Measurements from ENCODE around the gene FAT1. TPM values are rescaled to one million over a fixed set of nuclear protein-coding genes. Genes with fewer than 3 reads are reported as not detected.
"Not testable (repeated sequence)": the region's sequence is repeated elsewhere in the genome, so short reads cannot be mapped to it uniquely, and the experiment has no call there.

The FAT1 gene, protein sequence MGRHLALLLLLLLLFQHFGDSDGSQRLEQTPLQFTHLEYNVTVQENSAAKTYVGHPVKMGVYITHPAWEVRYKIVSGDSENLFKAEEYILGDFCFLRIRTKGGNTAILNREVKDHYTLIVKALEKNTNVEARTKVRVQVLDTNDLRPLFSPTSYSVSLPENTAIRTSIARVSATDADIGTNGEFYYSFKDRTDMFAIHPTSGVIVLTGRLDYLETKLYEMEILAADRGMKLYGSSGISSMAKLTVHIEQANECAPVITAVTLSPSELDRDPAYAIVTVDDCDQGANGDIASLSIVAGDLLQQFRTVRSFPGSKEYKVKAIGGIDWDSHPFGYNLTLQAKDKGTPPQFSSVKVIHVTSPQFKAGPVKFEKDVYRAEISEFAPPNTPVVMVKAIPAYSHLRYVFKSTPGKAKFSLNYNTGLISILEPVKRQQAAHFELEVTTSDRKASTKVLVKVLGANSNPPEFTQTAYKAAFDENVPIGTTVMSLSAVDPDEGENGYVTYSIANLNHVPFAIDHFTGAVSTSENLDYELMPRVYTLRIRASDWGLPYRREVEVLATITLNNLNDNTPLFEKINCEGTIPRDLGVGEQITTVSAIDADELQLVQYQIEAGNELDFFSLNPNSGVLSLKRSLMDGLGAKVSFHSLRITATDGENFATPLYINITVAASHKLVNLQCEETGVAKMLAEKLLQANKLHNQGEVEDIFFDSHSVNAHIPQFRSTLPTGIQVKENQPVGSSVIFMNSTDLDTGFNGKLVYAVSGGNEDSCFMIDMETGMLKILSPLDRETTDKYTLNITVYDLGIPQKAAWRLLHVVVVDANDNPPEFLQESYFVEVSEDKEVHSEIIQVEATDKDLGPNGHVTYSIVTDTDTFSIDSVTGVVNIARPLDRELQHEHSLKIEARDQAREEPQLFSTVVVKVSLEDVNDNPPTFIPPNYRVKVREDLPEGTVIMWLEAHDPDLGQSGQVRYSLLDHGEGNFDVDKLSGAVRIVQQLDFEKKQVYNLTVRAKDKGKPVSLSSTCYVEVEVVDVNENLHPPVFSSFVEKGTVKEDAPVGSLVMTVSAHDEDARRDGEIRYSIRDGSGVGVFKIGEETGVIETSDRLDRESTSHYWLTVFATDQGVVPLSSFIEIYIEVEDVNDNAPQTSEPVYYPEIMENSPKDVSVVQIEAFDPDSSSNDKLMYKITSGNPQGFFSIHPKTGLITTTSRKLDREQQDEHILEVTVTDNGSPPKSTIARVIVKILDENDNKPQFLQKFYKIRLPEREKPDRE (N-terminal part only)
- total RNA-seq: 0.53 and 2.2 TPM in 2 replicates

DNA sequence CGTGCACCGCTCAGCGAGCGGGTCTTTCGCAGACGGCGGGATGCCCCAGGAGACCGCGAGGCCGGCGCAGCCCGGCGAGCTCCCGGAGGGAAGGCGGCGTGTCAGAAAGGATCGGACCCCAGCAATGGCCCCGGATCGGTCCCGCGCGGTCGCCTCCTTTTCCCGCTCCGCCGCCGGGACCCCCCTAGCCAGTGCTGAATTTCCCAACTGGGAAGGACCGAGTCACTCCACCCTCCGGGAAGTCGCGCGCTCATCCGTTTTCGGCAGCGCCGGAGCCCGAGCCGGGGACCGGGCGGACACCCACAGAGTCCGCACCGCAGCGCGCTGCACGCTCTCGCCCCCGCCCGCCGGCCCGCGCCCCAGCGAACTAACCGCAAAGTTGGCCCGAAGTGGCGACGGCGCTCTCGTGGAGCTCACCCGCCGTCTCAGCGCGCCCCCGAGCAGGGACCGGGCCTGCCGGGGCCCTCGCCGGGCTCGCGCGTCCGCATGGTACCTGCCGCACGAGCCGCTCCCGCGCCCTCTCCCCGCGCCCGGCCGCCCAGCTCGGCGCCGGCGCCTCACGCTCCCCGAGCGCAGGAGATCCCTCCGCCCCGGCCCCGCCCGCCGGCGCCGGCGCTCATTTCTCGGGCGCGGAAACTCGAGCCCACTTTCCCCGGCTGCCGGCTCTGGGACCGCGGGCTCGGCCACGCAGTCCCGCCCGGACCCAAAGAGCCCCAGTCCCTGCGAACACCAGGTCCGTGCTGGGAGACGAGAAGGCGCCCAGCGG lies at the start of gene FAT1:
Gene FAT1, minus strand, starts transcription at position 565 of the 766 bp plus-strand sequence. CDS start 14,029 bp downstream, outside the sequence.
- DNase-seq (ENCODE audit: low read depth, low spot score): no peak

DNA sequence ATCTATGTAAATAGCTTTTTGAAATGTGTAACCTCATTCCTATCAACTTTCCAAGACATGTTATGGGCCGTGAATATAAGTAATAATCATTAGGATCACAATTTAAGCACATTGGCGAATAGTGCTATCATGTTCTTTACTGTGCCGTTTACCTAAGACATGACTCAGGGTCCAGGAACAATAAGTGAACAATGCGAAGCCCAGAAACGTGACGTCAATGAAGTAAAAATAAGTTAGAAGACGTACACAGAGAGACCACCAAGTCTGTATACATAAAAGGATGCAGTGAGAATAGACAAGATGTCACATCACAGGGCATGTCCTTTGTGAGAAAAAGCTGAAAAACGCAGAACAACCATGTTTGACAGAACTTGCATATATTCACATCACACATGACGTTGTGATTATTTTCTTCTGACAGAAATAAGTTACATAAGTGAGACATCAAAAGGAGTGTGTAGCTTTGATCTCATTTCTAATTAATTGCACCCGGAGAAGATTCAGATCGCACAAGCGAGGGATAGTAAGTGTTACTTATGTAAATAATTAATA lies 49.4 kb upstream of the FAT1 start:
- no peak for DNase-seq (ENCODE audit: low read depth, low spot score)

DNA sequence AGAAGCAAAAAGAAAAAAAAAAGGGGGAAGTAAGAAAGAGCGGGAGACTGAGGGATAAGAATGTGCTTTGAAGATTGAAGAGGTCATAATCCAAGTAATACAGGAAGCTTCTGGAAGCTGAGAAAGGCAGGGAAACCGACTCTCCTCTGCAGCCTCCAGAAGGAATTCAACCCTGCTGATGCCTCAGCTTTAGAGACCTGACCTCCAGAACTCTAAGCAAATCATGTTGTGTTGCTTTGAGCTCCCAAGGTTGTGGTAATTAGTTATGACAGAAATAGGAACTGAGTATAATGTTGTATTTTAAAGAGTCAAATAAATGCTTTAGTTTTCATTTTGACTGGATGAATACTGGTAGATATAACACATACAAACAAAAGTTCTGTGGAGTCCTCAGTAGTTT lies 48.0 kb upstream of the FAT1 start:
- no peak for DNase-seq (ENCODE audit: low read depth, low spot score)

DNA sequence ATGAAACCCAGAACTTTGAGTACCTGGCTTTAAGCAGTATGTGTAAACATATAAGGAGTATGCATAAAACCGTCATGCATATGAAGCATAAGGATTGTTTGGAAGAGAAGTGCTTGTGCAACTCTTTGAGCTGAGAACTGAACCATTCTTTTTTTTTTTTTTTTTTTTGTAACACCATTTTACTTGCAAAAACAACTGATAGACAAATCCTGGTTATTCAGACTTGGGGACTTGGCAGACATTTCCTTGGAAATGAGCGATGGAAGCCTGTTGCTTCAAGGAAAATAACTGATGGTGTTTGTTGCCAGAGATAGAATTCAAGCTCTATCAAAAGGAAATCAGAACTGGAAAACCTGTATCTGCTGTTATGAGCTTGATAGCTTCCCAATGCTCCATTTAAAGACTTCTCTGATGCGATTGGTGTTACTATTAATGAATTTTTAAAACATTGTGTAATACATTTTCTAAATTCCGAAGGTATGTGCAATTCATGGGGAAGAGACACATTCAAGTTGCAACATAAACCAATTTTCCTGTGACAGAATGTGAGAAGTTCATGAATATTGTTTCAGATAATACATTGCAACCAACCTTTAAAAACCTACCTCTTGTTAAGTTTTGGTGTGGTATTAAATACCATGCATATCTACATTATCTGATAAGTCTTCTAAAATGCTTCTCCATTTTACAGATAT lies 47.0 kb upstream of the FAT1 start:
- DNase-seq (ENCODE audit: low read depth, low spot score): no peak

DNA sequence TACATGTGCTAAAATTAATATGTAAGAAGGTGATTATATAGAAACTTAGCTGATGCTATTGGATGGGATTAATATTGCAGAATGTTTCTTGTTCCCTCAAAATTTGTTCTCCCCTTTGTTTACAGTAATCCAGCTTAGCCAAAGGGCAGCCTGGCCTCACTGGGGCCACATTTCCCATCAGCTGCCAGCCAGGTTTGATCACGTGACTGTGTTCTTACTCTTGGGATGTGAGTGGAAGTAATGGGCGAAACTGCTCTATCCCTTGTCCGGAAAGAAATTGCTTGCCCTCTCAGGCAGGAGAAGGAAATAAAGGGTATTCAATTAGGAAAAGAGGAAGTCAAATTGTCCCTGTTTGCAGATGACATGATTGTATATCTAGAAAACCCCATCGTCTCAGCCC lies 44.1 kb upstream of the FAT1 start:
- no peak for DNase-seq (ENCODE audit: low read depth, low spot score)

DNA sequence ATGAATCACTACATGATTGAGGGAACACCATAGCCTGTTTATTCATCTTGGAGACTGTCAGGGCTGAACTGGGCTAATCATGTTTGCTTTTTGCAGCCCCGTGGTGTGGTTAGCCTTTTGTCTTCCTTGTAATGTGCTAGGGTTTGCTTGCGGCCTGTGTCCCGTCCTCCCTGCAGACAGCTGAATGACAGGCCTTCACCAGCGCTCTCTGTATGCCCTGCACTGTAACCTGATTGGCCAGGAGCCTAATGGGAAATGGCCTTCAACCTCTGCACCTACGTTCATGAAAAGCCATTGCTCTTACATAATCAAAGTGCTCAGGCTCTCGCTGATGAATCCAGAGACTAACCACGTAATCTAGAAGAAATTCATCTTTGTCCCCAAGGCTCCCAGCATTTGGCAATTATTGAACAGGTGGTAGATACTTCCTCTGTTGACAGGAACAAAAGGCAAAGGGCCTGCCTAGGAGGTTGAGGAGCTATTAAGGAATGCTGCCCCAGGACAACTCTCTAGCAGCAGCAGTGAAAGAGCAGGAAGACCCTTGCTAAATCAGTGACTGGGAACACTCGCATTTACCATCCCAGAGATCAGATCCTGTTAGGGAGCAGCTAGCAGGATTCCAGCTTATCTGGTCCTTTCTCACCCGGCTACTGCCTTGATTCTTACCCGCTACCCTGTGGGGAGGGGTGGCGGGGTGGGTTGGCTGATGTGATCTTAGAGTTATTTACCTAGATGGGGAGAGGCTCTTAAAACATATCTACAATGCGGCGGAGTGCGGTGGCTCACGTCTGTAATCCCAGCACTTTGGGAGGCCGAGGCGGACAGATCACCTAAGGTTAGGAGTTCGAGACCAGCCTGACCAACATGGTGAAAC lies 42.3 kb upstream of the FAT1 start:
- DNase-seq (ENCODE audit: low read depth, low spot score): no peak

DNA sequence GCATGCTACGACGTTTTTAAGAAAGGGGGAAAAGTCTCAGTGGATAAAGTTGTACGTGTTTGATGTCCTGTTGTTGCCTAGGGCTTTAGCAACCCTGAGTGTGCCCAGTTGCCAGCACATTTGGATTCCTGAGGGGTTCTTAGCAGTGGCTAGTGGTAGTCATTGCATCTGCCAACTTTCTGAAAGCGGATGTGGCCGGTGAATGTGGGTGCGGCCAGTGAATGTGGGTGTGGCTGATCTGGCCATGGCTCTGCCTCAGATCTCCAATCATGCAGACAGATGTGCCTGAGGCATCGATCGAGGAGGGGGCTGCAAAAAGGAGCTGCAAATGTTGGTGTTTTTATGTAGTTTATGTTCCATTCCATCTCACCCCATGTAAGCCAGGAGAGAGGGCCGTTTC lies 41.5 kb upstream of the FAT1 start:
- DNase-seq (ENCODE audit: low read depth, low spot score): no peak

DNA sequence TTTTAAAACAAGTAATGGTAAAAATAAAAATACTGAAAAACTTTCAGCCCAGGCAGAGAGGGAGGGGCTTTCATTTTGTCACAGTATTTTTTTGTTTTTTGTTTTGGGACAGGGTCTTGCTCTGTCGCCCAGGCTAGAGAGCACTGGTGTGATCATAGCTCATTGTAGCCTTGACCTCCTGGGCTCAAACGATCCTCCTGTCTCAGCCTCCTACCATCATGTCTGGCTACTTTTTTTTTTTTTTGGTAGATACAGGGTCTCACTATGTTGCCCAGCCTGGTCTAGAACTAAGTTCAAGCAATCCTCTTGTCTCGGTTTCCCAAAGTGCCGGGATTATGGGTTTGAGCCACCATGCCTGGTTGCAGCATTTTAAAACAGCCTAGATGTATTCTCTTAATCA lies 40.8 kb upstream of the FAT1 start:
- no peak for DNase-seq (ENCODE audit: low read depth, low spot score)

DNA sequence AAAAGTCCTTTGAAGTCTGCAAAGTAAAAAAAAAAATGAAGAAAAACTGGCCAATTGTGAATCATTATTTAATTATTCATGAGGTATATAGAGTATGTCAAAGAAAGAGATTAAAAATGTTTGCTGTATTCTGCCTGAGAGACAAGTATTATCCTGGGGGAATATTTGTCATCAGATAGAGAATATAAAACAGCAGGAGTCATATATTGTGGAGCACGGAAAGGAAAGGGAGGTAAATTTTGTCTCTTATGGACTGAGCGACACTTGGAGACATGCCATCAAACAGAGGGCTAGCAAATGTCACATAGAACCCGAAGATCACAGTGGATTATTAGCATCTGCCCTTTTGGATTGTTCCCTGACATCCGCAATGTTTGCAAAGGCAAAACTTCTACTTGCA lies 39.2 kb upstream of the FAT1 start:
- DNase-seq (ENCODE audit: low read depth, low spot score): no peak

DNA sequence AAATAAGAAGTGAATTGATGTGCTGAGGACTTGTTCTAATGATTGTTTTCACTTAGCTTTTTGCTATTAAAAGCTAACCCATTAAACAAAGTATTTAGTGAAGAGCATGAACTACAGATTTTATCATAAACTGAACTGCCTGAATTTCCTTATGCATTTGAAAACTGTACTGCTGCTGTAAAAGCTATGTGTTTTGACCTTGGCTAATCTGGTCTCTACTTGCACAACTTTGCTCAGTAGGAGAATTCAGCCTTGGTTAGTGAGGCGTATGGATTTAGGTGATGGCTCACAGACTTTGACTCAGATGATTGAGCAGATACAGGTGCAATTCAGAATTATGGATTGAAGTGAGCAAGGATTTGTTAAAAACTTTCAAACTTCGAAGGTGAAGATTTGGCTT lies 38.7 kb upstream of the FAT1 start:
- no peak for DNase-seq (ENCODE audit: low read depth, low spot score)

DNA sequence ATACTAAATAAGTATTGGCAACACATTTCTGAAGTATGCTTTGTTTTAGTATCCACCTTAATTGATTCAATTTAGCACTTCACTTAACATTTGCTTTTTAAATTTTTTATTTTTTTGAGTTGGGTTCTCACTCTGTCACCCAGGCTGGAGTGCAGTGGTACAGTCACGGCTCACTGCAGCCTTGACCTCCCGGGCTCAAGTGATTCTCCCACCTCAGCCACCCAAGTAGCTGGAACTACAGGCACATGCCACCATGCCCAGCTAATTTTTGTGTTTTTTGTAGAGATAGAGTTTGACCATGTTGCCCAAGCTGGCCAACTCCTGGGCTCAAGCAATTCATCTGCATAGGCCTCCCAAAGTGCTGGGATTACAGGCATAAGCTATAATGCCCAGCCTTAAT lies 38.3 kb upstream of the FAT1 start:
- DNase-seq (ENCODE audit: low read depth, low spot score): not testable (repeated sequence)

DNA sequence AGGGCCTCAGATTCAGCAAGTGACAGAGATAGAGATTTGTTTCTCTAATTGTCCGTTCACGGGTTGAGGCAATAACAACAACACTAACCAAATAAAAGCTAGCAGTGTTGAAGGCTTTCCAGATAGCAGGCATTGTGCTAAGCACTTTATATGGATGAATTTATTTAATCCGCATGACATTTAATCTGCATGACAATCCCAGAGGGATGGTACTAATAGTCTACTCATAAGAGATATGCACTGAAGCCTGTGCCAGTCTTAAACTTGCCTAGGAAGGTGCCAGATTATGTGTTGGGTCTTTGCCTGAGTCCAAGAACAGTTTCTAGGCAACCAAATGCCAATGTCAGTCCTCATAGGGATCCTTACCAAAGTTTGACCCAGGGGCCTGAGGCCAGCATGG lies 37.7 kb upstream of the FAT1 start:
- no peak for DNase-seq (ENCODE audit: low read depth, low spot score)

DNA sequence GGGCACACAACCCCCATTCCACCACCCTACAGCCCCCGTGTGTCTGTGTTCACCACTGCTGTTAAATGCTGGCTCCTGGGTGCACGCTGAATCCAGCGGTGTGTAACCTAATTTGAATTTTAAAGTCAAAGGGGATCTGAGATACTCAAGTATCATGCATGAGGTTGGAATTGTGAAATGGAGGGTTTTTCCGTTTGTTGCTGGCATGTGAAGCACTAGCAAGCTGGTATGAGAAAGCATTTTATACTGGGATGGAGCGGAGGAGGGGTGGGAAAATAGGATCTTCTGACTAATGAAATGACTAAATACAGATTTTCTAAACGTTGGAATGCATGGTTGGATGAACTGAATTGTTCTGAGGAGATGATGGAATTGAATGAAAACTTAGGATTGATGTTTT lies 36.9 kb upstream of the FAT1 start:
- no peak for DNase-seq (ENCODE audit: low read depth, low spot score)

DNA sequence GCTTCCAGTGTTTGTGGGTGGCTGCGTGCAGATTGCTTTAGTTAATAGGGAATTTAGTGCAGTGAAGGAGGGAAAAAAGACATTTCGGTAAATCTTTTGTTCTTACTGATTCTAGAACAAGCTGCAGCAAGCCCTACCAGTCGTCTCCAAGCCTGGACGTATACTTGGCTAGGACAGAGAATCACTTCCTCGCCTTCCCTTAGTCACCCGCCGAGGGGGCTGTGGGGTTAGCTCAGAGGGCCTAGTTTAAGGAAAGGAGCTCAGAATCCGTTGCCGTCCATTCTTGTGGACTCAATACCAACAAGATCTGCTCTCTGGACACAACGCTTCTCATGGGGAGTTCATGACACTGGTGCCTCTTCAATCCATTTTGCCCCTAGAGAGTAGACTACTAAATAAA lies 36.3 kb upstream of the FAT1 start:
- DNase-seq (ENCODE audit: low read depth, low spot score): no peak

DNA sequence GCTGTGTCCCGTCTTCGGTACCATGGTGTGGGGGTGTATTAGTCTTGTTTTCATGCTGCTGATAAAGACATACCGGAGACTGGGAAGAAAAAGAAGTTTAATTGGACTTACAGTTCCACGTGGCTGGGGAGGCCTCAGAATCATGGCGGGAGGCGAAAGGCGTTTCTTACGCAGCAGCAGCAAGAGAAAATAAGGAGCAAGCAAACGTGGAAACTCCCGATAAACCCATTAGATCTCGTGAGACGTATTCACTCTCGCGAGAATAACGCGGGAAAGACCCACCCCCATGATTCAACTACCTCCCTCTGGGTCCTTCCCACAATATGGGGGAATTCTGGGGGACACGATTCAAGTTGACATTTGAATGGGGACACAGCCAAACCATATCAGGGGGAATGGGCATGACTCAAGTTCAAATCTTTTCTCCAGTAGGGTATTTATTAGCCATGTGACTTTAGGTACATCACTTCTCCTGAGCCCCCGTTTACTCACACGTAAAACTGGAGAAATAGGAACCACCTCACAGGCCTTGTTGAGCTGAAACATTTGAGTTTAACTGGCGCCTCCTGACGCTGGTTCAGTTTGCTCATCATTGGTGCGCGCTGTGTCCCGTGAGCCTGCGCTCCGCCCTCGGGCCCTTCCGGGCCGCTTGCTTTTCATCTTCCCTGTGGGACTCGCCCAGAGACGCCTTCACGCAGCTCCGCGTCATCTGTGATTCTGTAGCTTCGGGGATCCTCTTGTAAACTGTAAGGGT lies 35.5 kb upstream of the FAT1 start:
- no peak for DNase-seq (ENCODE audit: low read depth, low spot score)

DNA sequence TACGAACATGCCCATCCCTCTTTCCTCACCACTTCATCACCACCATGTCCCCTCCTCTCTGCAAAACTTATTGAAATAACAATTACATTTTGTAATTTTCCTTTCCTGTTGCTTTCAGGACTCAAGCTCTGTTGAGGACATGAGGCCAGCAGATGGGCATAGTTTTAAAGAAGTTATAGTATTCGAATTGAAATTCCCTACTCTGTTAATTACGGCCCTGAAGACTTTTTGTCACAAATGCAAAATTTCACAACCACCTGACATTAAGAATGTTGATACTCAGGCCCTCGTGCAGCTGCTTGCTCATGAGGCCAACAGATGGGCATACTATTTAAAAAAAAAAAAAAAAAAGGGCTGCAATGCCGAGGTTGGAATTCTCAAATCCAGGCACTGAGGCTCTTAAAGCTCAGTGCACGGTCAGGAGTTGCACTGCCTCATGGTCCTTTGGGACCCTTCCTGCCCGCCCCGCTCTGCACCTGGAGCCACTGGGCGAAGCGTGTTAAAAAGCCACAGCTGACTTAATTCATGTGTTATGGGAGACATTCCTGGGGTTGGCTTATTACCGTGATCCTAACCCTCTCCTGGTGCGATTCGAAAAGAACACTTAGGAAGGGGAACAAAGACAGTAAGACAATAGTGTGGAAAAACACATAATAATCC lies 34.2 kb upstream of the FAT1 start:
- DNase-seq (ENCODE audit: low read depth, low spot score): no peak

DNA sequence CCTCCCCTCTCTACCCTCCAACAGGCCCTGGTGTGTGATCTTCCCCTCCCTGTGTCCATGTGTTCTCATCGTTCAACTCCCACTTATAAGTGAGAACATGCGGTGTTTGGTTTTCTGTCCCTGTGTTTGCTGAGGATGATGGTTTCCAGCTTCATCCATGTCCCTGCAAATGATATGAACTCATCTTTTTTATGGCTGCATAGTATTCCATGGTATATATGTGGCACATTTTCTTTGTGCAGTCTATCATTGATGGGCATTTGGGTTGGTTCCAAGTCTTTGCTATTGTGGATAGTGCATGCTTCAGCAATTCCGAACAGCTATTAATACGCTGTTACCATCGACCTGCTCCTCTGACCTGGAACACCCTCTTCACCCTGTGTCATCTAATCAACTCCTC lies 32.9 kb upstream of the FAT1 start:
- DNase-seq (ENCODE audit: low read depth, low spot score): not testable (repeated sequence)
